K562 (cell line): ENCODE measurements around the gene ZNF648. TPM values are rescaled to one million over a fixed set of nuclear protein-coding genes. Genes with fewer than 3 reads are reported as not detected.

Experiments used
- FOXA3 ChIP-seq, 2 experiments: fragments of 450-650 bp in 1 of 2; sonication (generic) in 1 of 2; formaldehyde crosslinking; IDR thresholded peaks in 1 of 2; conservative IDR thresholded peaks in 1 of 2; 2 replicates each; pipeline versions ENCODE4 v1.4.0 to v1.8.0; 2020 to 2022; ENCODE audit warnings: mild to moderate bottlenecking in 2 of 2, missing genetic modification reagents in 1 of 2
- HEY1 ChIP-seq: fragments of 250-450 bp; sonication (Bioruptor Pico); IDR thresholded peaks from 2 replicates; pipeline ENCODE4 v1.5.0; 2020; ENCODE audit warnings: mild to moderate bottlenecking, moderate library complexity, borderline replicate concordance
- HNRNPLL ChIP-seq: fragments of 200-400 bp; formaldehyde crosslinking; IDR thresholded peaks from 2 replicates; pipeline ENCODE4 v1.6.1; 2017; ENCODE audit warnings: low read length, low read depth, mild to moderate bottlenecking; ENCODE audit not compliant: poor library complexity, severe bottlenecking
- KLF1 ChIP-seq: fragments of 450-650 bp; IDR thresholded peaks from 2 replicates; pipeline ENCODE4 v1.6.1; 2016; ENCODE audit warnings: missing genetic modification characterization, missing compliant biosample characterization
- MAZ ChIP-seq, 2 experiments: fragments of 450-650 bp in 1 of 2; sonication (generic) in 1 of 2; formaldehyde crosslinking; IDR thresholded peaks in 1 of 2; conservative IDR thresholded peaks in 1 of 2; 2 replicates each; pipeline versions ENCODE4 v1.4.0 to v1.5.0; 2020; ENCODE audit warnings: mild to moderate bottlenecking in 1 of 2, missing genetic modification reagents in 1 of 2
- NR4A1 ChIP-seq, 2 experiments: fragments of 250-450 bp in 1 of 2; fragments of 450-650 bp in 1 of 2; sonication (Bioruptor Pico) in 1 of 2; IDR thresholded peaks; 2 replicates each; pipeline versions ENCODE4 v1.4.0 to v1.6.1; 2016 to 2020; ENCODE audit warnings: mild to moderate bottlenecking in 2 of 2, missing compliant biosample characterization in 1 of 2, missing genetic modification characterization in 1 of 2, moderate library complexity in 1 of 2
- PHF8 ChIP-seq: fragments of 200-600 bp; sonication (generic); IDR thresholded peaks from 2 replicates; pipeline ENCODE4 v1.6.1; 2012; ENCODE audit warnings: mixed run types, mild to moderate bottlenecking, inconsistent platforms, low read length, moderate library complexity, borderline replicate concordance
- POLR3A ChIP-seq: IDR thresholded peaks from 2 replicates; pipeline ENCODE4 v1.6.1; 2011; ENCODE audit warnings: borderline replicate concordance, mild to moderate bottlenecking, moderate library complexity; ENCODE audit not compliant: insufficient read length, insufficient read depth; ENCODE audit errors: extremely low read depth
- RBFOX2 ChIP-seq: fragments of 200-400 bp; formaldehyde crosslinking; IDR thresholded peaks from 2 replicates; pipeline ENCODE4 v1.6.1; 2017; ENCODE audit warnings: low read depth, mild to moderate bottlenecking, low read length, moderate library complexity
- SMAD1 ChIP-seq: fragments of 150-350 bp; IDR thresholded peaks from 2 replicates; pipeline ENCODE4 v1.6.1; 2014; ENCODE audit warnings: low read length, low read depth; ENCODE audit not compliant: partially characterized antibody
- ZFP1 ChIP-seq: fragments of 450-650 bp; formaldehyde crosslinking; IDR thresholded peaks from 2 replicates; pipeline ENCODE4 v1.4.0; 2020; ENCODE audit warnings: mild to moderate bottlenecking, mixed read lengths
- ZNF561 ChIP-seq: fragments of 450-650 bp; formaldehyde crosslinking; conservative IDR thresholded peaks from 2 replicates; pipeline ENCODE4 v1.4.0; 2020; ENCODE audit warnings: mild to moderate bottlenecking, moderate library complexity
- polyA plus RNA-seq, 8 experiments: library from polyadenylated mRNA; depleted of rRNA in 4 of 8; stranded (reverse) in 5 of 8; unstranded in 3 of 8; fragments of >200 nt; fragmentation: Nextera tagmentation in 2 of 8; fragmentation: Illumina TruSeq in 1 of 8; extraction: Ambion mirVana in 2 of 8; extraction: Trizol in 1 of 8; gene quantifications; 2 replicates each; pipeline versions ENCODE4 v1.2.1 to v1.2.3, GENCODE V29; 2011 to 2014; ENCODE audit warnings: inconsistent platforms in 1 of 8, missing spikeins in 1 of 8
- total RNA-seq, 7 experiments: library from RNA; depleted of rRNA in 6 of 7; stranded (reverse); fragments of >200 nt in 6 of 7; fragmentation: Illumina TruSeq in 2 of 7; extraction: Trizol in 2 of 7; gene quantifications; 2 replicates each; pipeline versions ENCODE4 v1.2.1 to v1.2.3, GENCODE V29; 2011 to 2021; ENCODE audit warnings: low replicate concordance in 1 of 7
- TF ChIP-seq, protein P1 (sequence below): fragments of 250-450 bp; sonication (Bioruptor Pico); IDR thresholded peaks from 2 replicates; pipeline ENCODE4 v1.5.0; 2021; ENCODE audit warnings: mild to moderate bottlenecking, borderline replicate concordance
- TF ChIP-seq, protein P2 (sequence below), 2 experiments: IDR thresholded peaks in 1 of 2; conservative IDR thresholded peaks in 1 of 2; 2 replicates each; pipeline ENCODE4 v1.6.1; 2016; ENCODE audit warnings: low read depth in 2 of 2, mild to moderate bottlenecking in 1 of 2, missing compliant biosample characterization in 1 of 2, missing genetic modification characterization in 1 of 2, moderate library complexity in 1 of 2
- TF ChIP-seq, protein P3 (sequence below): fragments of 250-450 bp; sonication (Bioruptor Pico); IDR thresholded peaks from 2 replicates; pipeline ENCODE4 v1.9.0; 2021; ENCODE audit warnings: mild to moderate bottlenecking
- TF ChIP-seq, protein P4 (sequence below): fragments of 450-650 bp; formaldehyde crosslinking; IDR thresholded peaks from 2 replicates; pipeline ENCODE4 v1.4.0; 2020; ENCODE audit warnings: mild to moderate bottlenecking, moderate library complexity

ZNF648 gene
- total and polyA plus RNA-seq, 9 of the 15 experiments (the other 6 are each of a cell fraction or from before 2014, with no cell fraction given): 0.06 to 0.27 (median 0.18) TPM; not detected in 2

DNA sequence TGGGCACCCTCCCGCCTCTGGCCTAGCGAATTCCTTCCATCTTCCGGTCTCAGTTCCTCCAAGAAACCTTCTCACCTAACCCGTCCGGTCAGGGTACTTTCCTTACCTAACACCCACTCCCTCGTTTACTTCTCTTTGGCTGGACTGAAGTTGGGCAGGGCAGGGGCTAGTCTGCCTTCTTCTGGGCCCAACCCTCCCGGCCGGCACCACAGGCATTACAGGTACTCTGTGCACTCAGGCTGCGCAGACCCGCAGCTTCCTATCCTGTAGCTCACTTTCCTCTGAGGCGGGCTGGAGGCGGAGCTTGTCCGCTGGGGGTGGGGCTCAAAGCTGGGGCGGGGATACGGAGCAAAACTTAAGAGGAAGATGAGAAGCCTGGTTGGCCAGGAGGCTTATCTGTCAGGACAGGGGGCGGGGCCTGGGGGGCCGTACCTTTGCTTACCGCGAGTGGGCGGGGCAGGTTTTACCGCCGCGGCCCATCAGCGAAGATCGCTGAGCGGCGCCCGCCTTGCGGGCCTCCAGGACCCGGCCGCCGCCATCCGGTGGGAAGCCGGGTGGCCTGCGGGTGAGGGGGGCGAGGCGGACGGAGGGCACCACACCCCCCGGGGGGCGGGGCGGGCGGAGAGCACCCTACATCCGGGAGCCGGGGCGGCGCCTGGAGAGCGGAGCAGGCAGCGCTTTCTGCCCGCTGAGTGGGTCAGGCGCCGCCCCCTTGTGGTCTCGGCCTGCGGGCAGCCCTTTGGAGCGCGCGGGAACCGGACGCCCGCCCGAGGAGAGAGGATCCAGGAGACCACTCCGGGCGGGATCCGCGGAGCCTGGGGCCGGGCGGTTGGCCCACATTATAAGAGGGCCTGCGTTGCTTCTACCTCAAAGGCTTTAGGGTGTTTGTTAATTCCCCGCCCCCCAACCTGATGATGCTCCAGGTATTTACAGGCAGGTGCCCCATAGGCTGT lies 31.9 kb downstream of the ZNF648 start (continued):
- TF ChIP-seq ZNF561: no peak
- peak; percentile 32 for TF ChIP-seq HNRNPLL
- TF ChIP-seq ZFP1 (CRISPR knock-in tag): no peak
- TF ChIP-seq, protein P1, sequence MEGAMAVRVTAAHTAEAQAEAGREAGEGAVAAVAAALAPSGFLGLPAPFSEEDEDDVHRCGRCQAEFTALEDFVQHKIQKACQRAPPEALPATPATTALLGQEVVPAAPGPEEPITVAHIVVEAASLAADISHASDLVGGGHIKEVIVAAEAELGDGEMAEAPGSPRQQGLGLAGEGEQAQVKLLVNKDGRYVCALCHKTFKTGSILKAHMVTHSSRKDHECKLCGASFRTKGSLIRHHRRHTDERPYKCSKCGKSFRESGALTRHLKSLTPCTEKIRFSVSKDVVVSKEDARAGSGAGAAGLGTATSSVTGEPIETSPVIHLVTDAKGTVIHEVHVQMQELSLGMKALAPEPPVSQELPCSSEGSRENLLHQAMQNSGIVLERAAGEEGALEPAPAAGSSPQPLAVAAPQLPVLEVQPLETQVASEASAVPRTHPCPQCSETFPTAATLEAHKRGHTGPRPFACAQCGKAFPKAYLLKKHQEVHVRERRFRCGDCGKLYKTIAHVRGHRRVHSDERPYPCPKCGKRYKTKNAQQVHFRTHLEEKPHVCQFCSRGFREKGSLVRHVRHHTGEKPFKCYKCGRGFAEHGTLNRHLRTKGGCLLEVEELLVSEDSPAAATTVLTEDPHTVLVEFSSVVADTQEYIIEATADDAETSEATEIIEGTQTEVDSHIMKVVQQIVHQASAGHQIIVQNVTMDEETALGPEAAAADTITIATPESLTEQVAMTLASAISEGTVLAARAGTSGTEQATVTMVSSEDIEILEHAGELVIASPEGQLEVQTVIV (CRISPR knock-in tag): no peak
- no peak for TF ChIP-seq POLR3A
- TF ChIP-seq, protein P2, sequence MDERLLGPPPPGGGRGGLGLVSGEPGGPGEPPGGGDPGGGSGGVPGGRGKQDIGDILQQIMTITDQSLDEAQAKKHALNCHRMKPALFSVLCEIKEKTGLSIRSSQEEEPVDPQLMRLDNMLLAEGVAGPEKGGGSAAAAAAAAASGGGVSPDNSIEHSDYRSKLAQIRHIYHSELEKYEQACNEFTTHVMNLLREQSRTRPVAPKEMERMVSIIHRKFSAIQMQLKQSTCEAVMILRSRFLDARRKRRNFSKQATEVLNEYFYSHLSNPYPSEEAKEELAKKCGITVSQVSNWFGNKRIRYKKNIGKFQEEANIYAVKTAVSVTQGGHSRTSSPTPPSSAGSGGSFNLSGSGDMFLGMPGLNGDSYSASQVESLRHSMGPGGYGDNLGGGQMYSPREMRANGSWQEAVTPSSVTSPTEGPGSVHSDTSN (CRISPR knock-in tag; IDR thresholded peaks at IDR 0.05; ENCODE audit: low read depth): no peak; the same call in 1 of the 2 replicates
- TF ChIP-seq, protein P2 (tag; conservative IDR thresholded peaks at IDR 0.05; ENCODE audit: low read depth): peak; percentile 89
- peak; percentile 28 for TF ChIP-seq SMAD1
- TF ChIP-seq NR4A1 (CRISPR knock-in tag; IDR thresholded peaks at IDR 0.05): no peak
- no peak for TF ChIP-seq NR4A1 (tag; IDR thresholded peaks at IDR 0.05)
- TF ChIP-seq, protein P3, sequence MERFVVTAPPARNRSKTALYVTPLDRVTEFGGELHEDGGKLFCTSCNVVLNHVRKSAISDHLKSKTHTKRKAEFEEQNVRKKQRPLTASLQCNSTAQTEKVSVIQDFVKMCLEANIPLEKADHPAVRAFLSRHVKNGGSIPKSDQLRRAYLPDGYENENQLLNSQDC: no peak
- no peak for TF ChIP-seq KLF1
- TF ChIP-seq HEY1 (CRISPR knock-in tag): no peak
- peak; percentile 68 to 76 for TF ChIP-seq MAZ (CRISPR knock-in tag; conservative IDR thresholded peaks at IDR 0.05 in 1 of 2, IDR thresholded peaks at IDR 0.05 in 1 of 2)
- peak; percentile 71 for TF ChIP-seq PHF8
- TF ChIP-seq, protein P4, sequence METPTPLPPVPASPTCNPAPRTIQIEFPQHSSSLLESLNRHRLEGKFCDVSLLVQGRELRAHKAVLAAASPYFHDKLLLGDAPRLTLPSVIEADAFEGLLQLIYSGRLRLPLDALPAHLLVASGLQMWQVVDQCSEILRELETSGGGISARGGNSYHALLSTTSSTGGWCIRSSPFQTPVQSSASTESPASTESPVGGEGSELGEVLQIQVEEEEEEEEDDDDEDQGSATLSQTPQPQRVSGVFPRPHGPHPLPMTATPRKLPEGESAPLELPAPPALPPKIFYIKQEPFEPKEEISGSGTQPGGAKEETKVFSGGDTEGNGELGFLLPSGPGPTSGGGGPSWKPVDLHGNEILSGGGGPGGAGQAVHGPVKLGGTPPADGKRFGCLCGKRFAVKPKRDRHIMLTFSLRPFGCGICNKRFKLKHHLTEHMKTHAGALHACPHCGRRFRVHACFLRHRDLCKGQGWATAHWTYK (CRISPR knock-in tag): peak; percentile 58; the same call in 1 of the 2 replicates
- TF ChIP-seq FOXA3 (CRISPR knock-in tag; conservative IDR thresholded peaks at IDR 0.05 in 1 of 2, IDR thresholded peaks at IDR 0.05 in 1 of 2): no peak
- TF ChIP-seq RBFOX2: peak; percentile 69
